ENCODE results near the gene CFAP46. TPM values are rescaled to one million over a fixed set of nuclear protein-coding genes. Genes with fewer than 3 reads are reported as not detected.
"Not testable (repeated sequence)": the region's sequence is repeated elsewhere in the genome, so short reads cannot be mapped to it uniquely, and the experiment has no call there.

CFAP46 gene
- total and polyA plus RNA-seq, 10 of the 15 experiments (the other 5 are each of a cell fraction or from before 2014, with no cell fraction given): 0.01 to 0.18 (median 0.03) TPM; not detected in 7

GRCh38 chr10:132798403-132798802, 144.0 kb downstream of the CFAP46 start:
- H3K79me2 ChIP-seq (ENCODE audit: control insufficient read depth, insufficient read depth, low read length): no peaks in the 10 kb centered on the region
- no peak overlapping the region for H3K4me3 ChIP-seq
- peaks cover 2% of the 10 kb centered on the region; the same call in 1 of the 3 replicates for H3K9me3 ChIP-seq (replicated peaks; ENCODE audit: control insufficient read depth, insufficient read depth, low read length)
- H3K4me1 ChIP-seq (ENCODE audit: control insufficient read depth, insufficient read depth, low read length): no peaks in the 10 kb centered on the region
- H3K36me3 ChIP-seq (ENCODE audit: control insufficient read depth in 2 of 2, insufficient read depth in 2 of 2, low read length in 1 of 2): no peaks in the 10 kb centered on the region
- H2AFZ ChIP-seq (ENCODE audit: control insufficient read depth, low read depth, low read length): no peak overlapping the region
- no peak overlapping the region for H3K4me2 ChIP-seq (ENCODE audit: control insufficient read depth, insufficient read depth)
- FAIRE-seq (no peak), ATAC-seq (no peak), DNase-seq (ENCODE audit: low read depth, low spot score) (no peak)
- TF ChIP-seq MTA2 (IDR thresholded peaks at IDR 0.05; ENCODE audit: low read depth) (no peak), ESRRA (IDR thresholded peaks at IDR 0.05; ENCODE audit: low read length) (no peak), FOS (IDR thresholded peaks at IDR 0.05; ENCODE audit: borderline replicate concordance, extremely low read depth, insufficient read length) (no peak), JUNB (IDR thresholded peaks at IDR 0.05) (no peak), ZNF384 (IDR thresholded peaks at IDR 0.05; ENCODE audit: borderline replicate concordance, low read depth, low read length) (no peak), MYC (IDR thresholded peaks at IDR 0.05; ENCODE audit: insufficient read depth, insufficient read length, insufficient replicate concordance, low read length, severe bottlenecking) (no peak), LARP7 (IDR thresholded peaks at IDR 0.05) (no peak), SUPT20H (IDR thresholded peaks at IDR 0.05; ENCODE audit: borderline replicate concordance, control insufficient read depth, low read depth, low read length) (no peak), POU2F2 (IDR thresholded peaks at IDR 0.05; ENCODE audit: borderline replicate concordance, low read depth, low read length) (no peak), ZNF207 (IDR thresholded peaks at IDR 0.05; ENCODE audit: borderline replicate concordance) (no peak), SREBF2 (IDR thresholded peaks at IDR 0.05; ENCODE audit: low read length) (no peak), NFYB (IDR thresholded peaks at IDR 0.05; ENCODE audit: insufficient read depth, low read depth, low read length) (no peak), YBX1 (IDR thresholded peaks at IDR 0.05) (no peak), TCF7 (IDR thresholded peaks at IDR 0.05; ENCODE audit: borderline replicate concordance) (no peak), HDGF (IDR thresholded peaks at IDR 0.05) (no peak), FOXK2 (IDR thresholded peaks at IDR 0.05) (no peak), IKZF2 (IDR thresholded peaks at IDR 0.05) (no peak)
- BruUV-seq (replicated peaks): no TSS peak
- no peak overlapping the region for H3K9ac ChIP-seq (ENCODE audit: control insufficient read depth, insufficient read depth, low read length)
- ChIA-PET CTCF (no interaction called here), POLR2A (no interaction called here), RAD21 (ENCODE audit: unreplicated experiment) (no interaction called here), SMC1A (ENCODE audit: uncharacterized antibody, unreplicated experiment) (no interaction called here)
- H3K27ac ChIP-seq (ENCODE audit: control insufficient read depth, insufficient read depth): no peak overlapping the region
- H4K20me1 ChIP-seq (ENCODE audit: control insufficient read depth, insufficient read depth): no peaks in the 10 kb centered on the region
- intact Hi-C loops (cut with micrococcal nuclease; ENCODE audit: unreplicated experiment): no loop called here
- in situ Hi-C loops (cut with MboI): no loop called here
- WGBS (ENCODE audit: insufficient coverage, insufficient replicate concordance, low lambda C conversion rate, missing lambda C conversion rate): 50% methylated on average over 16 of the region's 21 CpGs
- H3K27me3 ChIP-seq (replicated peaks in 1 of 2; ENCODE audit: control insufficient read depth in 2 of 2, insufficient read depth in 2 of 2, low read length in 1 of 2): no peaks in the 10 kb centered on the region

- H3K79me2 ChIP-seq (ENCODE audit: control insufficient read depth, insufficient read depth, low read length); H3K27me3 ChIP-seq (replicated peaks in 1 of 2; ENCODE audit: control insufficient read depth in 2 of 2, insufficient read depth in 2 of 2, low read length in 1 of 2); RAD21 ChIA-PET (ENCODE audit: unreplicated experiment); FAIRE-seq; CTCF ChIA-PET; BruUV-seq (replicated peaks); H3K27ac ChIP-seq (ENCODE audit: control insufficient read depth, insufficient read depth); POLR2A ChIA-PET; H4K20me1 ChIP-seq (ENCODE audit: control insufficient read depth, insufficient read depth); H3K4me3 ChIP-seq; H2AFZ ChIP-seq (ENCODE audit: control insufficient read depth, low read depth, low read length); SMC1A ChIA-PET (ENCODE audit: uncharacterized antibody, unreplicated experiment); H3K9me3 ChIP-seq (replicated peaks; ENCODE audit: control insufficient read depth, insufficient read depth, low read length); H3K36me3 ChIP-seq (ENCODE audit: control insufficient read depth in 2 of 2, insufficient read depth in 2 of 2, low read length in 1 of 2); intact Hi-C loops (cut with micrococcal nuclease; ENCODE audit: unreplicated experiment); DNase-seq (ENCODE audit: low read depth, low spot score); ATAC-seq; H3K9ac ChIP-seq (ENCODE audit: control insufficient read depth, insufficient read depth, low read length); H3K4me1 ChIP-seq (ENCODE audit: control insufficient read depth, insufficient read depth, low read length); H3K4me2 ChIP-seq (ENCODE audit: control insufficient read depth, insufficient read depth); in situ Hi-C loops (cut with MboI): not testable (repeated sequence)
- WGBS (ENCODE audit: insufficient coverage, insufficient replicate concordance, low lambda C conversion rate, missing lambda C conversion rate): 69% methylated on average over 28 of the region's 32 CpGs
Measured at GRCh38 chr10:132797986-132798385, 144.4 kb downstream of the CFAP46 start.
